ENCODE data around the gene GLIS2.

The GLIS2 gene

DNA sequence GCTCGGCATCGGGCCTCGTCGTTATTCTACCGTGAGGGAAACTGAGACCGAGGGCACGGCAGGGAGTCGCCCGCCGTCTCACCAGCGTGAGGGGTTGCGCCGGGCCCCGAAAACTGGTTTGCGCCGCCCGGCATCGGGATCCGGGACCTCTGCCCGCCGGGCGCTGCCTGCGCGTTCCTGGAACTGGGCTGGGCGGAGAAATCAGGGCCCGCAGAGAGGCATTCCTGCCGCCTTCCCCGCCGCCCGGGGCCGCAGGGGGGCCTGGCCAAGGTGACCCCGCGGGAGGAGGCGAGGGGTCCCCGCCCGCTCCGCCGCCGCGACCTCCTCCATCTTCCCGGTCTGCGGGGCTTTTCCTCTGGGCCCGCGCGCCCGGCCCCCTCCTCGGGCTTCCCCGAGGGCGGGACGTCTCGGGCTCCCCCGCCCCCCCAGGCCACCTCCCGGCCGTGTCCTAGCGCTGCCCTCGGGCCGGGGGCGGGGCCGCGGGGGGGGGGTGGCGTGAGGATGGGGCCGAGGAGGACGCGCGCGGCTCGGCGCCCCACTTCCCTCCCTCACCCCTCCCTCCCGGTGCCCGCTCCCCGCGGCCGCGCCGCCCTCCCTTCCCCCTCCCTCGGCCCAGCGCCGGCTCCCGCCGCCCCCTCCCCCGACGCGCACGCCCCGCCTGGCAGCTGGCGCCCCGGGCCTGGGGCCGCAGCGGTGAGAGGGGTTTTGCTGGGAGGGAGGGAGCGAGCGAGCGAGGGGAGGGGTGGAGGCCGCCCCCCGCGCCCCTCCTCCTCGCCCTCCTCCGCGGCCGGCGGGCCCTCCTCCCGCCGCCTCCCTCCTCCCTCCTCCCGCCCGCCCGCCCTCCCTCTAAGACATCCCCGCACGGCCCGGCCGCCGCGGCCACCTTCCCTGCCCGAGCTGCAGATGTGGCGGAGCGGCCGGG, at the start of gene GLIS2:
GLIS2 (plus strand) TSS at position 882 of the 922 bp plus-strand sequence. CDS start 16,214 bp downstream, outside the sequence.
- no peak for DNase-seq (ENCODE audit: low read depth)

DNA sequence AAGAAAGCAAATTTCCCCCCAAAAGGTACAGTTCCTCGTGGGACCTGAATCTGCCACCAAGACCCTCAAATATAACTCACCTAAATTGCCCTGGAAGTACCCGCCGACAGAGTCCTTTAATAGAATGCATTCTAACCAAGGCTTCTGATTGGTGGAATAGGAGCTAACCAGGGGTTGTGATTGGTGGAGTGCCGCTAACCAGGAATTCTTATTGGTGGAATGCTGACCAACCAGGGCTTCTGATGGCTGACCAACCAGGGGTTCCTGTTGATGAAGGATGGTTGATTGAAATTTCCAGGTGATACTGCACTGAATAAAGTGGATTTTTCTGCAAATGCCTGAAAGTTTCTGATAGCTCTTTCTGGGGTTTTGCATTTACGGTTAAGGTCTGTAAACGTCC, 49.5 kb upstream of the GLIS2 start:
- DNase-seq (ENCODE audit: low read depth), result no peak

DNA sequence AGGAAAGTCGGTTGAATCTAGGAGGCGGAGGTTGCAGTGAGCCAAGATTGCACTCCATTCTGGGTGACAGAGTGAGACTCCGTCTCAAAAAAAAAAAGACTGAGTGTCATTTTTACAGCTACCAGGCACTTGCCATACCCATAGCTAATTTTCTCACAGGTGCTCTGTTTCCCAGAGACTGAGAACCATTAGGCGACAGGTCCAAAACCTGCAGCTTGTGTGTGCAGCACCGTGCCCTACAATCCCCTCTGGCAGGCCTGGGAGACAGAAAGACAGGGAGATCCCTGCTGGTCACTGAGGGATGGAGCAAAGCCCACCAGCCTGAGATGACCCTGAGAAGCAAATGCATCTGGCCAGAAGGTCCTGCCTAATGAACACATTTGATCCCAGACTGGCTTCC, 45.8 kb upstream of the GLIS2 start:
- no peak for DNase-seq (ENCODE audit: low read depth)

DNA sequence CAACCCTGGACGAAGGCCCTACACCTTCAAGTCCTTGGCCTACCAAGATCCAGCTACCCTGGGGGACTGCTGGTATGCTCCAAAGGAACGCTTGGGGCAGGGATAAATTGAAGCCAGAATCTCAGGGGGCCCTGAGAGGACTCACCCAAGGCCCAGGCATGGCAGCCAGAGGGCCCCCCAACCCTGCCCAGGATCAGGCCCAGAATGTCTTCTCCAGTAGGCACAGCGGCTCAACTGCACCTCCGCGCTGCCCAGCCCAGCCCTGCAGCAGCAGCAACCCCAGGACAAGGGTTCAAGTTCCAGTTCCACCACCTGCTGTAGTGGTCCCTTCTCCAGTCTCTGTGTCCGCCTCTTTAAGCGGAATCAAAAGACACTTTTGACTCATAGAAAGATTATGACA, 45.3 kb upstream of the GLIS2 start:
- DNase-seq (ENCODE audit: low read depth), result no peak

- DNase-seq (ENCODE audit: low read depth), result no peak
Observed at GRCh38 chr16:4271176-4272113, 44.4 kb upstream of the GLIS2 start.

GRCh38 chr16:4272114-4272956, 43.5 kb upstream of the GLIS2 start:
- no peak for DNase-seq (ENCODE audit: low read depth)

DNA sequence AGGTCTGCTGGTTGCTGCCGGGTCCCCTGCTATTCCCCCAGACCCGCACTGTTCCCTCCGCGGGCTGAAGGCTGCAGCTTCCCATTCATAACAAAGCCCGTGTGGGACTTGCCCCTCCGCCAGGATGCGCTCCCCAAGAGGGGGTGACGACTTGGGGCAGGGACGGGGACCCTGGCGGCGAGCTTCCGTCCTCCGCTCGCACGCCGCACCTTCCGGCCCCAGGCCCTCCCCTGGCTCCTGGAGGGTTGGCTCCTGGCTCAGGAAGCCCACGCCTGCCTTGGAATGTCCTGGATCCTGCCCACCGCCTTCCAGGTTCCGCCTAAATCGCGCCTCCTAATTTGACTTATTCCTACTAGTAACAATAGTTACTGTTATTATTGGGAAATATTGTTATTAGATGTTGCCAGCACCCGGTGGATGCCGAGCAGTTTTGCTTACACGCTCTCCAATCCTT, 42.0 kb upstream of the GLIS2 start:
- no peak for DNase-seq (ENCODE audit: low read depth)

- DNase-seq (ENCODE audit: low read depth), result no peak
Observed at GRCh38 chr16:4275861-4276260, 40.0 kb upstream of the GLIS2 start.

GRCh38 chr16:4277987-4278513, 37.8 kb upstream of the GLIS2 start:
- DNase-seq (ENCODE audit: low read depth), result no peak

DNA sequence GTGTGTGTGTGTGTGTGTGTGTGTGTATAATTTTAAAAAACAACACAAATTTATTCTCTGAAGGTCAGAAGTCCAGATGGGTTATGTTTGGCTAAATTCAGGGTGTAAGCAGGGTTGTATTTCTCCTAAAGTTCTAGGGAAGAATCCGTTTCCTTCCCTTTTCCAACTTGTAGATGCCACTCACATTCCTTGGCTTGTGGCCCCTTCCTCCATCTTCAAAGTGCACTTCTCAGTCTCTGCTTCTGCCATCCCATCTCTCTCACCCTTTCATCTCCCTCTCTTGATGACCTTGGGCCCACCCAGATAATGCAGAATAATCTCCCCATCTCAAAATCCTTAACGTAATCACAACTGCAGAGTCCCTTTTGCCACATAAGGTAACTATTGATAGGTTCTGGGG, 35.2 kb upstream of the GLIS2 start:
- DNase-seq (ENCODE audit: low read depth), result no peak

DNA sequence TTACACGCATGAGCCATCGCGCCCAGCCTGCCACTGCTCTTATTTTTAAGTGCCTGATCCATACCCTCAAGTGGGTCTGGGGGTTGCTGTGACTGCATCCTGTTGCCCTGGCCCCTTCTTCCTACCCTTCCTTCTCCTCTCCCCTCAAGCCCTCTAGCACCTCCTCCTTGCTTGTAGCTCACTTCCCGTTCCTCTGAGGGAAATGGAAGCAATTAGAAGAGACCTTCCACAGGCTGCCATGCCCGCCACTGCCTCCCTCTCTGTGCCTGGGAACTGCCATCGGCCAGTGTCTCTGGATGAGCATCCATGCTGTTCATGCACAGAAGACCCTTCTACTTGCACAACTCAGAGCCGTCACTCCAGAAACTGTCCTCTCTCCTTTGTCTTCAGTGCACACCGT, 32.4 kb upstream of the GLIS2 start:
- no peak for DNase-seq (ENCODE audit: low read depth)

- DNase-seq (ENCODE audit: low read depth), result no peak
Observed at GRCh38 chr16:4283939-4284338, 31.9 kb upstream of the GLIS2 start.

- DNase-seq (ENCODE audit: low read depth), result no peak
Observed at GRCh38 chr16:4285167-4285566, 30.7 kb upstream of the GLIS2 start.

DNA sequence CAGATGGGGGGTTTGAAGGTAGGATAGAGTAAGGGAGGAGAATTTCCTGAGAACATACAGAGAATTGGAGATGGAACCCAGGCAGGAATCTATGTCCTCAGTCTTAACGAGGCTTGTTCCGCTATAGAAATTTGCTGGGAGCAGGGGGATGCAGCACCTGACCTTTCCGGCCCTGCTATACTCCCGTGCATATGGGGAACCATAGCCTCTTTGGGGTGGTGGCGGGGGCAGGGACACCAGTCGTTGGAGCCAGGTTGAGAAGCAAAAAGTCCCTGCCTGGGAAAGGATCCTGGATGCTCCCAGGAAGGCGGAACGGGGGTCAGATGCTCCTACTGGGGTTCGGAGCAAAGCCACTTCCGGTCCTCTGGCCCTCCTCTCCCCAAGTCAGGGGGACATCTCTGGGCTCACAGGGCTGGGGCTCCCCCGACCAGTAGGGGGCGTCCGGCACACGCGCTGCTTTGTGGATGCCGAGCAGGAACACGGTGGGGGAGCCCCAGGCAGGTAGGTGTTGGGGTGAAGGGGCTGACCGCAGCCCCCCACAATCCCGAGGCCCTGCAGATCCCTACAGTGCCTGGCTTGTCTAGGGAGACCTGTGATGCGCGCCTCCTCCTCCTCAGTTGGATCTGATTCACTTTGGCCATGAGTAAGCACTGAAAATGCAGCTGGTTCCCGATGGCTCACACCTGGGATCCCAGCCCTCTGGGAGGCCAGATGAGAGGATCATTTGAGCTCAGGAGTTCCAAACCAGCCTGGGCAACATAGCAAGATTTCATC, 27.5 kb upstream of the GLIS2 start:
- DNase-seq (ENCODE audit: low read depth), result no peak

GRCh38 chr16:4290236-4290830, 25.5 kb upstream of the GLIS2 start:
- DNase-seq (ENCODE audit: low read depth), result peak; percentile 91

DNA sequence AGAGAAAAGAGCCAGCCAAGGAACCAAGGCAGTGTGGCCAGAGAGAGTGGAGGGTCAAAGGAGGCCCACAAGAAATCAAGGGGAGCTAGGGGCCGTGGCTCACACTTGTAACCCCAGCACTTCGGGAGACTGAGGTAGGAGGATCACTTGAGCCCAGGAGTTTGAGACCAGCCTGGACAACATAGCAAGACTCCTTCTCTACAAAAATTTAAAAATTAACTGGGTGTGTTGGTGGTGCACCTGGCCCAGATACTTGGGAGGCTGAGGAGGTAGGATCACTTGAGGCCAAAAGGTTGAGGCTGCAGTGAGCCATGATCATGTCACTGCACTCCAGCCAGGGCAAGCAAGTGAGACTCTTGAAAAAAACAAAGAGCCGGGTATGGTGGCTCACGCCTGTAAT, 24.2 kb upstream of the GLIS2 start:
- no peak for DNase-seq (ENCODE audit: low read depth)

DNA sequence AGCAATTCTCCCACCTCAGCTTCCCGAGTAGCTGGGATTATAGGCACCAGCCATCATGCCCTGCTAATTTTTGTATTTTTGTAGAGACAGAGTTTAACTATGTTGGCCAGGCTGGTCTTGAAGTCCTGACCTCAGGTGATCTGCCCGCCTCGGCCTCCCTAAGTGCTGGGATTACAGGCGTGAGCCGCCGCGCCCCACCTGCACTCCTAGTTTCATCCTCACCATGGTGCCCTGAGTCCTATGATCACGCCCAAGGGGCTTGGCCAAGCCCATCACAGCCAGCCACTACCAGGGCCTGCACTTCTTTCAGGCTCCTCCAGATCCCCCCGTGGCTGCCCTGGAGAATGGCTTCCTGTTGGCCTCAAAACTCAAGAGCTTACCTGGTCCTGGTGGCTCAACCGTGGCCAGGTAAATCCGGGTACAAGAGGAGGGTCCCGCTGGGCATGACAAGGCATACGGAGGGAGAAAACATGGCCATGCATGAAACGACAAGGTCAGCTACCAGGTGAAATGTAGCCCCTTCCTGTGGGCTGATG, 22.6 kb upstream of the GLIS2 start:
- no peak for DNase-seq (ENCODE audit: low read depth)

DNA sequence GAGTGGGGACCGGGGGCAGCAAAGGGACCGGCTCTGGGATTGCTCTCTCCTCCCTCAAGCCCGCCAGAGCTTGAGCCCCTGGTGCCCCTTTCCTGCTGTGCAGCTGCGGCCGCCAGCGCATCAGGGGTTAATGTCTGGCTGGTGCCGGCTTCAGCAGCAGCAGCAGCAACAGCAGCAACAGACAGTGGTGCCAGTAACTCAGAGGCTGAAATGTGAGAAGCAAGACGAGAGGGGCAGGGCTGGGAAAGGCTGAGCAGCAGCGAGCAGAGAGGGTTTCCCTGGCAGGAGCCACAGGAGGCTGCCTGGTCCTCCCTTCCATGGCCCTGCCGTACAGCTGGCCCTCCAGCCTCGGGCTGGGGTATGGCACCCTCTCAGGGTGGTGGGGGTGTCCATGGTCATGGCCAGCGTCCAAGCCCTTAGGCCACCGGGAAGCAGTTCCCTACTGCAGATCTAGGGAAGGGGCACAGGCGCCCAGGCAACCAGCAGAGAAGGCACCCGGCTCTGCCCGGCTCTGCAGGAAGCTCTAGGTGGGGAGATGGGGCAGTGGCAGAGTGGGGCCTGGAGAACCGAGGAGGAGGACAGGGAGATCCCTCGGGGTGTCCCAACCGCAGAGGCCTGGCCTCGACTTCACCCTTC, 21.9 kb upstream of the GLIS2 start:
- DNase-seq (ENCODE audit: low read depth), result no peak

- DNase-seq (ENCODE audit: low read depth), result no peak
Observed at GRCh38 chr16:4295581-4295980, 20.3 kb upstream of the GLIS2 start.

GRCh38 chr16:4297480-4297879, 18.4 kb upstream of the GLIS2 start:
- no peak for DNase-seq (ENCODE audit: low read depth)

Measured in GM04503 (cell line).